HG03025 (cell line): ENCODE data around the gene ABCA1.
A peak's percentile ranks its signal among the peaks of the same experiment; 100 is the strongest.
"Not testable (repeated sequence)": the region's sequence is repeated elsewhere in the genome, so short reads cannot be mapped to it uniquely, and the experiment has no call there.

ENCODE experiments used
- ATAC-seq: cut with Tn5 transposase; IDR thresholded peaks from one replicate; pipeline ENCODE4 v1.9.1; 2021; ENCODE audit warnings: mild to moderate bottlenecking, moderate library complexity; ENCODE audit not compliant: unreplicated experiment, low FRiP score

ABCA1 gene, protein sequence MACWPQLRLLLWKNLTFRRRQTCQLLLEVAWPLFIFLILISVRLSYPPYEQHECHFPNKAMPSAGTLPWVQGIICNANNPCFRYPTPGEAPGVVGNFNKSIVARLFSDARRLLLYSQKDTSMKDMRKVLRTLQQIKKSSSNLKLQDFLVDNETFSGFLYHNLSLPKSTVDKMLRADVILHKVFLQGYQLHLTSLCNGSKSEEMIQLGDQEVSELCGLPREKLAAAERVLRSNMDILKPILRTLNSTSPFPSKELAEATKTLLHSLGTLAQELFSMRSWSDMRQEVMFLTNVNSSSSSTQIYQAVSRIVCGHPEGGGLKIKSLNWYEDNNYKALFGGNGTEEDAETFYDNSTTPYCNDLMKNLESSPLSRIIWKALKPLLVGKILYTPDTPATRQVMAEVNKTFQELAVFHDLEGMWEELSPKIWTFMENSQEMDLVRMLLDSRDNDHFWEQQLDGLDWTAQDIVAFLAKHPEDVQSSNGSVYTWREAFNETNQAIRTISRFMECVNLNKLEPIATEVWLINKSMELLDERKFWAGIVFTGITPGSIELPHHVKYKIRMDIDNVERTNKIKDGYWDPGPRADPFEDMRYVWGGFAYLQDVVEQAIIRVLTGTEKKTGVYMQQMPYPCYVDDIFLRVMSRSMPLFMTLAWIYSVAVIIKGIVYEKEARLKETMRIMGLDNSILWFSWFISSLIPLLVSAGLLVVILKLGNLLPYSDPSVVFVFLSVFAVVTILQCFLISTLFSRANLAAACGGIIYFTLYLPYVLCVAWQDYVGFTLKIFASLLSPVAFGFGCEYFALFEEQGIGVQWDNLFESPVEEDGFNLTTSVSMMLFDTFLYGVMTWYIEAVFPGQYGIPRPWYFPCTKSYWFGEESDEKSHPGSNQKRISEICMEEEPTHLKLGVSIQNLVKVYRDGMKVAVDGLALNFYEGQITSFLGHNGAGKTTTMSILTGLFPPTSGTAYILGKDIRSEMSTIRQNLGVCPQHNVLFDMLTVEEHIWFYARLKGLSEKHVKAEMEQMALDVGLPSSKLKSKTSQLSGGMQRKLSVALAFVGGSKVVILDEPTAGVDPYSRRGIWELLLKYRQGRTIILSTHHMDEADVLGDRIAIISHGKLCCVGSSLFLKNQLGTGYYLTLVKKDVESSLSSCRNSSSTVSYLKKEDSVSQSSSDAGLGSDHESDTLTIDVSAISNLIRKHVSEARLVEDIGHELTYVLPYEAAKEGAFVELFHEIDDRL (N-terminal part only)

DNA sequence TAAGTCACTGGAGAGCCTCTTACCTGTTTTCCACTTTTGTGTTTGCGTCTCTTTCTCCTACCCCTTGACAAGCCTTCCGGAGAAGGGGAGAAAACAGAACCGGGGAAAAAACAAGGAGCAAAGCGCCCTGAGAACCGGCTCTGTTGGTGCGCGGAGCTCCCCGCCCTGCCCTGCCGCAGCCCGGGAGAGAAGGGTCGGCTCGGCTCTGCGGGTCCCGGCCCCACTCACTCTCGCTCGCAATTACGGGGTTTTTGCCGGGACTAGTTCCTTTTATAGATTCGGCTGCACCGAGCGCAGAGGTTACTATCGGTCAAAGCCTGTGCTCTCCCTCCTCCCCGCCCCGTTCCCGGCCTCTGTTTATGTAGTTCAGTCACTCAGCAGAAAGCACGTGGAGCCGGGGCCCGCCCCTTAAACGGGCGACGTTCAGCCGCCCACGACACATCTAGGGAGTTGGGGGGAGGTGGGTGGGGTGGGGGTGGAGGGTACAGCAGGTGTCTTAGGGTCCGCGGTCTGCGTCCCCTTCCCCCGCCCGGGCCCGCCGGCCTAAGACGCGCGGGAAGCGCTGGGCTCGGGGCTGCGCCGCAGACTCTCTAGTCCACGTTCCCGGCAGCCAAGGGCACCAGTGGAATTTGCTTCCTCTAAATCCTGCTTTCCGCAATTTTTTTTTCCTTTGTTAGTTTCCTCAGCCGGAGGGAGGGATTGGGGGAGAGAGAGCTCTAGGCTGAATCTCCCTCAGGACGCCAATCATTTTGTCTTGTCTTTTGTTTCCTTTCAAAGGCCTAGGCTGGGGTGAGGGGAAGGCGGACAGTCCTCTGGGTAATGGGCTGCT lies at the start of gene ABCA1:
ABCA1 (minus strand) TSS at position 244 of the 829 bp plus-strand sequence. CDS start 24,476 bp downstream, outside the sequence.
- no peak for ATAC-seq

DNA sequence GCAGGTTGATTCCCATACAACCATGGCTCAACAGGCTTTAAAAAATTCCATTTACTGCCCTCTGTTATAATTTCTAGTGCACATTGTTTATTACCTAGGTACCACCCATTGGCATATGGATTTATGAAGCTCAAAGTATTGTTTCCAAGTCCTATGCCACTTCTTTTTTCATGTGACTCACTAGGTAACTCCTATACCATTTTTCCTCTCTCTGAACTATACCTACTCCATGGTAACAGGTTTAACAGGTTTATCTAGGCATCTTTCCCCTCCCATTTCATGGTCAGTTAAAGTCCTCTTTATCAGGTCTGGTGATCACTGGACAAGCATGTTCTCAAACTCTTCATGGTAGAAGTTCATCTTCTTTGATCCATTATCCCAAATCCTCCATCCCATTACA lies 49.6 kb upstream of the ABCA1 start:
- no peak for ATAC-seq

DNA sequence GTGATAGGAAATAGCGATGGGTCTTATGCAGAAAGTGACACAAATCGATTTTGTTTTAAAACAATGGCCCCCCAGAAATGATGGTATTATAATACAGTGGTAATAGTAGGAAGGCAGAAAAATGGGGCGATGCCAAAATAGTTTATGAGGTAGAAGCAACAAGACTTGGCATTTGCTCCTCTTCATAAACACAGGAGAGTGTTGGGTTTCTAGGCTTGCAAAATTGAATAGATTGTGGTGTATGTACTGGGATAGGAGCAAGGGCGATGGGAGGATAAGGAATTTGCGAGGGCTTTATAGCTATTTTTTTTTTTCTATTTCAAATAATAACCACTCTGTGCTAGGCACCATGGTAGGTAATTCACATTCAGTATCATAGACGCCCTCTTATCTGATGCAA lies 49.2 kb upstream of the ABCA1 start:
- no peak for ATAC-seq

DNA sequence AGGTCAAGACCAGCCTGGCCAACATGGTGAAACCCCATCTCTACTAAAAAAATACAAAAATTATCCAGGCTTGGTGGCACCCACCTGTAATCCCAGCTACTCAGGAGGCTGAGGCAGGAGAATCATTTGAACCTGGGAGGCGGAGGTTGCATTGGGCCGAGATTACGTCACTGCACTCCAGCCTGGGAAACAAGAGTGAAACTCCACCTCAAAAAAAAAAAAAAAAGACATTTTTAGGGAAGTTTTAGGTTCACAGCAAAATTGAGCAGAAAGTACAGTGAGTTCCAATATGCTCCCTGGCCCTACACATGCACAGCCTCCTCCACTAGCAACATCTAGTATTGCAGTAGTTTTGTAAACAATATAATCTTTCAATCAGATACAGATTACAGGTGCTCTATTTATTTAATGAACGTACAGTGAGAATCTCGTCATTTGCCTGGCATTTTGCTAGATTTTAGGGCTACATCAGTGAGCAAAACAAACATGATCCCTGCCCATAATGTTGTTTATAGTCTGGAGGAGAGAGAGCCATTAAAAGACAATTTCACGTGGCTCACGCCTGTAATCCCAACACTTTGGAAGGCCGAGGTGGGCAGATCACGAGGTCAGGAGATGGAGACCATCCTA lies 48.1 kb upstream of the ABCA1 start:
- not testable (repeated sequence) for ATAC-seq

DNA sequence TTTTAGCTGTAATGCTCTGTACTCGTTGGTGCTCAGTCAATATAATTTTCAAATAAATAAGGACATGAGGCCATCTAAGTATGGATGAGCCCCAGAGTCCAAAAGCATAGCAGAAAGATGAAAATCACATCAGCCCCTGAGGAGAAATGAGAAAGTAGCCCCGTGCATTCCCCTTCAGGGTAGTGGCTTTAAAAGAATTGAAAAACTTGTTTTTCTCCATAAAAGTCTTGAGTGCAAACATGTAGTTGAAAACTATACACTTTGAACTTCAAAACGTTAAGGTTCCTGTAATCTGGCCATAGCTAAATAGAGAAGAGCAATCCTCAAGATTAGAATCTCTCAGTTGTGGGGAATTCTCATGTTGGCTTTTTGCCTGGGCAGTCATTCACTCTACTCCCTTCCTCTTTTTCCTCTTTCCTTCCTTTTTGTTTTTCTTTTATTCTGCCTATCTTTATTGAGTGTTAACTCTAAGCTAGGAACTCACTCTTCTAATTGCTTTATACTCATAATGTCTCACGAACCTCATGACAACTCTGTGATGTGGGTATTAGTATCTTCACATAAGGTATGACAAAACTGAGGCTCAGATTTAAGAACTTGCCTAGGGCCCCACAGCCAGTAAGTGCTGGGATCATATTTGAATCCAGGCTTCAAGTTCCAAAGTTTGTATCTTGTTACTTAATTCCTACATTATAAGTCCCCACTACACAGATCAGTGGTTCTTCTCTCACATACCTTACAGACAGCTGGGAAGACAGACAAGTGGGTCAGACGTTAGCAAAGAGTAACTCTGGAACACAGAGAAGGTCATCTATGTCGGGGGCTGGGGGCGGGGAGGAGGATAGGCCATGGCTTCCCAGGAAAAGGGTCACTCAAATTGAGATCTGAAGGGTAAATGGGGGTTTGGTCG lies 46.4 kb upstream of the ABCA1 start:
- no peak for ATAC-seq

DNA sequence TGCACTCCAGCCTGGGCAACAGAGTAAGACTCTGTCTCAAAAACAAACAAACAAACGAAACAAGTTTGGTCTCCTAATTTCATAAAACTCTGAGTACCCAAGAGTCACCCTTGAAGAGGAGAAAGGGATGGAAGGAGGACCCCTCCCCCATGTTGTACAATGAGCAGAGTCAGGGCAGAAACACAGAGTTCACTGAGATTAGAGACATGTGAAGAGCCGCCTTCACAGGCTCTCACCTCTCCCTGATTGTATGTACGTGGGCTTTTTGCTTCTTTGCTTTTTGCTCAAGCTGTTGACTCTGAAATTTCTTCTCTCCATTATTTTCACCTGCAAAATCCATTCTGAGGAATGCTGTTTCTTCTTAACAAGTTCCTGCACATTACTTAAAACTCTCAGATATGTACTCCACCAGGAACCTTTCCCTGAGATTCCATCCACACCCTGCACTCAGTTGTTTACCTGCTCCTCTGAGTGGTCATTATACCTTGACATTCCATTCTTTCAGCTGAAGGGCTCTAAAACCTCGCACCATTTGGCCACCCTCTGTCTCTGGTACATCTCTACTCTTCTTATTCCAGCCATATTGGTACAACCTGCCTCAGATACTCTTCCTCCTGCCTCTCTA lies 44.4 kb upstream of the ABCA1 start:
- ATAC-seq = no peak

DNA sequence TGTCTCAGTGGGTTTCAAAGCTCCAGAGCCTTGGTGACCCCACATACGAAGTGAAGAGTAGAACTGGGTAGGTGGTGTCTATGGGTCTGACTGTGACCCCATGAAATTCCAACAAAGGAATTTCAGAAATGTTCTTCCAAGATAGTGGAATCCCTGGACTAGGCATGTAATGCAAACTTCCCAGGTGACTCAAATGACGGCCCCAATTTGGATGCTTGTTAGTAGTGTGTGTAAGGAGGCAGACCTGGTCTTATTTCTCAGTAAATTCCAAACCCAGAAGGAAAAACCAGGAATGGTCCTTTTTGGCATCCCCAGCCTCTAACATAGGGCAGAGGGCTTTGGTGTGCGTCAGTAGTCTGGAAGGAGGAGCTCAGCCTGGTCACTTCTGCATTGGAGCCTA lies 43.6 kb upstream of the ABCA1 start:
- ATAC-seq = no peak

DNA sequence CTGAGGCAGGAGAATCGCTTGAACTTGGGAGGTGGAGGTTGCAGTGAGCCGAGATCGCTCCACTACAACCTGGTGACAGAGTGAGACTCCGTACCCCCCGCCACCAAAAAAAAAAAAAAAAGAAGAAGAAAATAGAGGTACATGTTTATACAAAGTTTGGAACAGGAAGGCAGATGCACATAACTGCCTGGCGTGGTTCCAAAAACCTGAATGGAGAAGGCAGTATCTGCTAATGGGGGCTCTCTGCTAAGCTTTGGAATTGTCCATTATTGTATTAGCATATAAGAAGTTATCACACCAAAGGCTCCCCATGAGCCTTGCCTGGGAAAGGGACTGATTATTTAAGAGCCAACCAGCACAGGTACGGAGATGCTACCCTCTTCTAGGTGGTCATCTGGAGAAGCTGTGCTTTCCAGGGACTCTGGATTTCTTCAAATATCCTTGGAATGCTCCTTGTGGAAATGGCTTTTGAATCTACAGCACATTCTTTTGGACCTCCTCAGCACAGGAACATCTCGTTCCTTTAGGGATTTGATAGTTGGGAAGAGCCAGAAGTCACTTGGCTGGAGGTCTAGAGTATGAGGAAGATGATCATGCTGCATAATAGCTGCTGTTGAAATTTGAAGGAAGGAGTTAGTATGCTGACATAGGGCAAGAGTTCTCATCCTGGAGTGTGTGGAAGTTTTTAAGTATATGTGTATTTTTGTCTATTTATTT lies 42.5 kb upstream of the ABCA1 start:
- ATAC-seq = no peak

DNA sequence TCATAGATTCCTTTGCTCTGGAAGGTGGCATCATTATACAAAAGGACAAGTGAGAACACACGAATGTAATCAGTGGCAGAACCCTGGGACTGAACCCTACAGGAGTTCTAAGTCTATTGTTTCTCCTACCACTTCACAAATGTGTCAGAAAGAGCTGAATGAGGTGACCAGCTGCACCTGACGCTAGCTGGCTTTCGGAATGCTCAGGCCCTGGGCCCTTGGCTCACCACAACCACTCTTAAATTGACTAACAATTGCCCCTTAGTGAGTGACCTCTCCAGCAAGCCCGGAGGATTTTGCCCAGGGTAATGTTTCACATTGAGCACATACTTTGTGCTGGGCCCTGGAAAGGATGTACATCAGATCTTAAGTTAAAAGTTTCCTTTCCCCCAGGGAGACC lies 41.2 kb upstream of the ABCA1 start:
- no peak for ATAC-seq

DNA sequence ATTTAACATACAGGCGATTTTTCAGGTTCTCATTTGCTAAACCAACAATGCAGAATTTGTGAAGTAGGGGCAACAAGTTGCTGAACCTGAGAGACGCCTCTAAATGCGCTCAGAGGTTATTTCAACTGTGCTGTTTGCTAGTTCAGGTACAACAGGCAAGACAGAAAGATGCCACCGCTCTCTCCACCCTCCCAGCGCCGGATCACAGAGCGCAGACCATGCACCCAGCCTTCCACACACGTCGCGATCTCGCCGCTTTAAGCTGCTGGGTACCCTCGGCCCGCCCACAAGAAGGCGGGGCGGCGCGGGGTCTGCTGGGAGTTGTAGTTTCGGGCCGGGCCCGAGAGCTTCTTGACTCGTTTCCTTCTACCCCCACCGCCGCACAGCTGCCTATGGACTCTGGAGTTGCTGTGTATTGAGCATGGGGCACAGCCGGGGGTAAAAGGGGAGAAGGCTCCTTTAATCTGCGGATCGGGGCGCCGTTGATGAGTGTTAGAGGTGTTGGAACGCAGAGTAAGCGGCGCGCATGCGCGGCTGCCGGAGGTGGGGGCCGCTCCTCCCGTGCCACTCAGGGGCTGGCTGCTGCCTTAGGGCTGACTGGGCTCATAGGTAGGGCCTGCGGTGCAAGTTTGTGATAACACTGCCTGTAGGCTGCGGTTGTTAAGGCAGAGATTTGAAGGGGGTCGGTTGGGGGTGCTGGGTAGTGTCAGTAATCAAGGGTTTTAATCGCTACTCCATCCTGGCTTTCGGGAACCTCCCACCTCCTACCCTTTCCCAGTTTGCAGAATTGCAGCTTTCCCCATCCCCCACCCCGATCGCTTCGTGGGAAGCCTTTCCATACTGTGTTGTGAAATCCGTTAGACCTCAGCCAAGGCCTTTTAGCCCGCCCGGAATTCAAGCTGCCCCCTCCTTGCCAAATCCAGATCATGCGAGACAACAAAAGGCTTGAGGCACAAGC lies 40.3 kb upstream of the ABCA1 start:
- no peak for ATAC-seq

DNA sequence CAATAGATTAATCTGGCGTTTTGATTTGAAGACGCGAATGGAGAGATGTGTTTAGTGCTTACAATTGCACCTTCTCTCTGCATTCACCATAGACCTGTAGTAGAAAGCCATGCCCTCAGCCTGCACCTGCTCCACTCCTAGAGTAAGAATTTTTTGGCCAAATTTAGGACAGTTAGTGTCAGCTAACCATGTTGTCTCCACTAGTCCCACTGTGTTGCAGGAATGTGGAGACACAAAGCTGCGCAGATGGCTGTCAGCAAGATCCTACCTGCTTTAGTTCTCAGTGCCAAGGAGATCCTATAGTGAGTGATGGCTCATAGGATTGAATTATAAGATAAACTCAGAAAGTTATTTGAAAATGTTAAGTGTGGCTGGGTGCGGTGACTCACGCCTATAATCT lies 35.1 kb upstream of the ABCA1 start:
- ATAC-seq = no peak

DNA sequence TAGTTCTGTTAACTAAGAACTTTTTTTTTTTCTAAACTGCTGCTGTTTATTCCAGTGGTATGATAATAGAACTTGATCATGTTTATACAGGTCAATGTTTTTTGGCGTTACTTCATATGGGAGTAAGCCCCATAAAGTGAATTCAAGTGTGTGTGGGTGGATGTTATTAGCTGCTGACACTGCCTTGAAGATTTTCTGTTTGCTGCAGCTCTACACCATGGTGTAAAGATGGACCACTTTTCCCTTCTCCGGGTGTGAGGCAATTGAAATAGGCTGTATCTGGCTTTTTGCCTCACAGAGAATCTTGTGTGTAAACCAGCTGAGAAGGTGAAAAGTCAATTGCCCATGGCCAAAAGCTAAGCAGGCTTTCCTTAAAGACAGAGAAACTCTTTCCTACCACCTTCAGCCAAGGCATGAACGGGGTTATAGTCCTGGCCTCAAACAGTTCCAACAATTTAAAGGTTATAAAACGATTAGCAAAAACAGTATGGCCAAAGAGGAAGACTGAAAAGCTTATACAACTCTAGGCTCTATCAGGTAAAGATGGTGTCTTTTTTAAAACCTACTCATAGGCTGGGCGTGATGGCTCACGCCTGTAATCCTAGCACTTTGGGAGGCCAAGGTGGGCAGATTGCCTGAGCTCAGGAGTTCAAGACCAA lies 33.9 kb upstream of the ABCA1 start:
- ATAC-seq = no peak

DNA sequence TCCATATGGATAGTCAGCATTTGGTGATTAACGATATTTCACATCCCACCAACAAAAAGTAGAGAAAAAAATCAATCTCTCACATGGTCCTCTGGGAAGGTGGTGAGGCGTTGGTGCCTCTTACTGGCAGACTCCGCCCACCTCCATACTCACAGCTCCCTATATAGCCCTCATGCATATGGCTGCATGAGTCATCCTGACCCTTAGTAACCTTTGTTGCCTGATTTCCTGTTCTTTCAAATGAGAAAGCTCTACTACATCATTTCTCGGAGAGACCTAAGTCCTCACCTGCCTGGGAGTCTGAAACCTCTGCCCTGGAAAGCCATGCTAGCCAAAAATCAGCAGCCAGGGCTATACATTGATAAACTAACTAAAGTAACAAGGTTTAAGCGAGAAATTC lies 33.3 kb upstream of the ABCA1 start:
- peak; percentile 53 for ATAC-seq

DNA sequence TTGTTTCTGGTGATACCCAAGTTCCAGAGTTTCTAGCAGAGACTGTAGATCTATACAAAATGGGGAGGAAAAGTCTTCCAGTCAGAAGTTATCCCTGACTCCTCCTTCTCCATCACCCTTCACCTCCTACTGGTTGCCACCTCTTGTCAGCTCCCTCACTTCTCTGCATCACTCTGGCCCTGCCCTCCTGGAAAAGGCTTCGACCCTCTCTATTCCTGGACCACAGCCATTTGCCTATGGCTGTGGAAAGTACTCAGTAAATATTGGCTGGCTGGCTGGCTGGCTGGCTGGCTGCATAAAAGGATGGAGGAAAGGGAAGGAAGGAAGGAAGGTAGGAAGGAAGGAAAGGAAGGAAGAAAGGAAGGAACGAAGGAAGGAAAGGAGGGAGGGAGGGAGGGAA lies 32.7 kb upstream of the ABCA1 start:
- ATAC-seq = no peak

DNA sequence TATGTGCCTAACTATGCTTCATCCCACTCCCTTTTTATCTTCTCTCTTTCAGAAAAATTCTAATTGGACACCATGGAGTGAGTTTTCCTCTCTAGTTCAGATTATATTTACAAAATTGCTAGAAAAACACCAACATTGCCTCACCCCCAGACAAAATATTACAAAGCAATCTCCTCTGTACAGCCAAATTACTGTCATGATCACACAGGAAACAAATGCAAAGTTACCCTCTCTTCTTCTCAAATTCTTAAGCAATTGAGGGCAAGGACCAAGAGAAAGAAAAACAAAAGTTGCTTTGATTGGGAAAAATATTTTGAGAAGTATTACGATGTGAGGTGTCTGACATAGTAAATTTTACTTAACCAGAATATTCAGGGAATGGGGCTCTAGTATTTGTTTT lies 30.8 kb upstream of the ABCA1 start:
- ATAC-seq = no peak

DNA sequence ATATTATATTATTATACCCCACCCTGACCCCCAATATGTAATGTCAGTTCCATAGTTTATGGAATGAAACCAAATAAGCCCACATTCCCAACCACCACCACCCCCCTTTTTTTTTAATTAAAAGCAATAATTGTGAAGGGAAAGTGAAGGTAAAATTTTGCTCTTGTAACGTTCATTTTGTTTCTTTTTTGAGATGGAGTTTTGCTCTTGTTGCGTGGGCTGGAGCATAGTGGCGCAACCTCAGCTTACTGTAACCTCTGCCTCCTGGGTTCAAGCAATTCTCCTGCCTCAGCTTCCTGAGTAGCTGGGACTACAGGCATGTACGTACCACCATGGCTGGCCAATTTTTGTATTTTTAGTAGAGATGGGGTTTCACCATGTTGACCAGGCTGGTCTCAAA lies 30.1 kb upstream of the ABCA1 start:
- not testable (repeated sequence) for ATAC-seq
